CD4-positive, alpha-beta T cell (primary cell): ENCODE results near the gene CHRM4. TPM values are rescaled to one million over a fixed set of nuclear protein-coding genes. Genes with fewer than 3 reads are reported as not detected.
A peak's percentile ranks its signal among the peaks of the same experiment; 100 is the strongest.

ENCODE experiments used
- ATAC-seq: fragments of 200-7000 bp; cut with Tn5 transposase; one replicate; pipeline ENCODE4 v1.10.0; 2022; ENCODE audit warnings: mild to moderate bottlenecking; ENCODE audit not compliant: poor library complexity
- CTCF ChIA-PET: fragments of 350-600 bp; sonication (Branson Sonifier 250); formaldehyde crosslinking; loops from one replicate; lab custom pipeline; 2021; ENCODE audit warnings: antibody characterized with exemption, inconsistent platforms; lab: Charles Lee
- POLR2A ChIA-PET: fragments of 350-600 bp; sonication (Branson Sonifier 250); formaldehyde crosslinking; loops from one replicate; lab custom pipeline; 2021; ENCODE audit warnings: antibody characterized with exemption, inconsistent platforms; lab: Charles Lee
- DNase-seq, 14 experiments: peaks; one replicate each; pipeline ENCODE4 v3.0.0-alpha.2; 2013 to 2020; ENCODE audit warnings: mixed read lengths in 2 of 14
- H3K27ac ChIP-seq, 2 donors: one replicate each; pipeline versions ENCODE4 v1.5.1 to v1.7.0; 2013; ENCODE audit warnings: low read length in 2 of 2, low read depth in 1 of 2, mild to moderate bottlenecking in 1 of 2
- H3K27me3 ChIP-seq, 2 experiments: 1 replicate in 1 of 2; 2 replicates in 1 of 2; pipeline versions ENCODE4 v1.6.1 to v1.7.0; 2013; ENCODE audit warnings: low read length in 2 of 2, control low read depth in 1 of 2, mild to moderate bottlenecking in 1 of 2, moderate library complexity in 1 of 2; ENCODE audit not compliant: insufficient read depth in 2 of 2, control insufficient read depth in 1 of 2
- H3K36me3 ChIP-seq: one replicate; pipeline ENCODE4 v1.6.1; 2013; ENCODE audit warnings: low read length, control low read depth; ENCODE audit not compliant: insufficient read depth
- H3K4me1 ChIP-seq: one replicate; pipeline ENCODE4 v1.6.1; 2013; ENCODE audit warnings: low read length, control low read depth; ENCODE audit not compliant: insufficient read depth
- H3K4me3 ChIP-seq: one replicate; pipeline ENCODE4 v1.5.1; 2013; ENCODE audit warnings: mild to moderate bottlenecking, low read length, moderate library complexity
- H3K9me3 ChIP-seq, 2 experiments: 1 replicate in 1 of 2; 2 replicates in 1 of 2; pipeline versions ENCODE4 v1.6.1 to v1.7.0; 2013; ENCODE audit warnings: low read length in 2 of 2, mild to moderate bottlenecking in 2 of 2, control low read depth in 1 of 2, moderate library complexity in 1 of 2; ENCODE audit not compliant: control insufficient read depth in 1 of 2, insufficient read depth in 1 of 2
- H3K27ac Mint-ChIP-seq: one replicate; pipeline ENCODE4 v1.8.0; 2020; ENCODE audit warnings: mixed read lengths
- H3K27me3 Mint-ChIP-seq: one replicate; pipeline ENCODE4 v1.8.0; 2021; ENCODE audit warnings: mixed read lengths
- H3K36me3 Mint-ChIP-seq: one replicate; pipeline ENCODE4 v1.8.0; 2021; ENCODE audit warnings: low read depth, mixed read lengths
- H3K4me1 Mint-ChIP-seq: one replicate; pipeline ENCODE4 v1.8.0; 2021; ENCODE audit warnings: low read depth, mixed read lengths
- H3K4me3 Mint-ChIP-seq: one replicate; pipeline ENCODE4 v1.8.0; 2020; ENCODE audit warnings: mild to moderate bottlenecking, mixed read lengths
- H3K9me3 Mint-ChIP-seq: one replicate; pipeline ENCODE4 v1.8.0; 2020; ENCODE audit warnings: mixed read lengths
- intact Hi-C, 2 experiments: fragments of 100-400 bp; cut with DNase I in 1 of 2; cut with micrococcal nuclease in 1 of 2; formaldehyde crosslinking; loops; one replicate each; pipeline versions ENCODE4 v1.15.1 to v1.9.0; 2023 to 2025; cut with DNase I, micrococcal nuclease
- total RNA-seq, 174 experiments: library from RNA in 2 of 174; stranded (reverse) in 2 of 174; gene quantifications; one replicate each; pipeline ENCODE4 v1.2.3 and lab custom pipeline; 2021 to 2026
- TF ChIP-seq, protein P1 (sequence below): fragments of 200-600 bp; IDR thresholded peaks from one replicate; pipeline ENCODE4 v1.8.0; 2022; ENCODE audit warnings: antibody characterized with exemption, mild to moderate bottlenecking

CHRM4 gene
- total RNA-seq, 2 experiments from 2014 or later, result 3.2 to 3.7 TPM

DNA sequence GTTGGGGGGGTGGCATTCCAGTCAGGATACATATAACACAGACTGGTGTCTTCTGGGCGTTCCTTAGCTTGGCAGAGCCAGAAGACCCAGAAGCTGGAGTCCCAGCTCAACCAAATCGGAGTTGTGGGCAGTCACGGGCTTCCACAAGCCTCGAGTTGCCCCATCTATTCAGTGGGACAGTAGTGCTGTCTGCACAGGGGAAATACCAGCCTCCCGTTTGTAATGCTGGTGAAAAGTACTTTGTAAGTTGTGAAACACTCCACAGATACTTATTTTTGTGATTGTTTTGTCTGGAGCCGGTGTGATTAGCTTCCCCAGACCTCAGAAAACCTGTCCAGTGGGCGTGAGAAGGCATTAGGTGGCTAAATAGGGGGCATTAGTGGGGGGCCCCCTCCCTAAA lies 30.7 kb downstream of the CHRM4 start:
- Mint-ChIP-seq H3K4me3 (peak overlapping the region; percentile 84), H3K27me3 (no peaks in the 10 kb centered on the region), H3K36me3 (peaks cover 34% of the 10 kb centered on the region), H3K9me3 (no peaks in the 10 kb centered on the region), H3K4me1 (peaks cover 73% of the 10 kb centered on the region), H3K27ac (peak overlapping the region; percentile 91)
- peak overlapping the region; percentile 68 to 81 for H3K27ac ChIP-seq
- no peaks in the 10 kb centered on the region for H3K9me3 ChIP-seq
- peak overlapping the region; percentile 55 for H3K4me3 ChIP-seq
- TF ChIP-seq, protein P1, sequence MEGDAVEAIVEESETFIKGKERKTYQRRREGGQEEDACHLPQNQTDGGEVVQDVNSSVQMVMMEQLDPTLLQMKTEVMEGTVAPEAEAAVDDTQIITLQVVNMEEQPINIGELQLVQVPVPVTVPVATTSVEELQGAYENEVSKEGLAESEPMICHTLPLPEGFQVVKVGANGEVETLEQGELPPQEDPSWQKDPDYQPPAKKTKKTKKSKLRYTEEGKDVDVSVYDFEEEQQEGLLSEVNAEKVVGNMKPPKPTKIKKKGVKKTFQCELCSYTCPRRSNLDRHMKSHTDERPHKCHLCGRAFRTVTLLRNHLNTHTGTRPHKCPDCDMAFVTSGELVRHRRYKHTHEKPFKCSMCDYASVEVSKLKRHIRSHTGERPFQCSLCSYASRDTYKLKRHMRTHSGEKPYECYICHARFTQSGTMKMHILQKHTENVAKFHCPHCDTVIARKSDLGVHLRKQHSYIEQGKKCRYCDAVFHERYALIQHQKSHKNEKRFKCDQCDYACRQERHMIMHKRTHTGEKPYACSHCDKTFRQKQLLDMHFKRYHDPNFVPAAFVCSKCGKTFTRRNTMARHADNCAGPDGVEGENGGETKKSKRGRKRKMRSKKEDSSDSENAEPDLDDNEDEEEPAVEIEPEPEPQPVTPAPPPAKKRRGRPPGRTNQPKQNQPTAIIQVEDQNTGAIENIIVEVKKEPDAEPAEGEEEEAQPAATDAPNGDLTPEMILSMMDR, result no peak
- POLR2A ChIA-PET, result interaction anchor here (1.0 to 2.7 kb wide), 5 partner anchors 9 to 65 kb away, joined by 4 to 26 read pairs (median 8); no protein-coding TSS in a partner anchor
- intact Hi-C loops, result loop anchor here in 1 of 2 experiments (1.0 kb wide), 1 partner anchor 8 kb away; no protein-coding TSS in a partner anchor
- CTCF ChIA-PET, result interaction anchor here (1.4 to 3.4 kb wide), 3 partner anchors 9 to 14 kb away, joined by 3 to 40 read pairs (median 6); partner anchors contain the start of gene DGKZ
- ATAC-seq, result no peak
- H3K27me3 ChIP-seq, result no peaks in the 10 kb centered on the region
- H3K4me1 ChIP-seq, result peaks cover 77% of the 10 kb centered on the region
- DNase-seq, result peak in 1 of 14 experiments; percentile 51
- peaks cover 46% of the 10 kb centered on the region for H3K36me3 ChIP-seq

DNA sequence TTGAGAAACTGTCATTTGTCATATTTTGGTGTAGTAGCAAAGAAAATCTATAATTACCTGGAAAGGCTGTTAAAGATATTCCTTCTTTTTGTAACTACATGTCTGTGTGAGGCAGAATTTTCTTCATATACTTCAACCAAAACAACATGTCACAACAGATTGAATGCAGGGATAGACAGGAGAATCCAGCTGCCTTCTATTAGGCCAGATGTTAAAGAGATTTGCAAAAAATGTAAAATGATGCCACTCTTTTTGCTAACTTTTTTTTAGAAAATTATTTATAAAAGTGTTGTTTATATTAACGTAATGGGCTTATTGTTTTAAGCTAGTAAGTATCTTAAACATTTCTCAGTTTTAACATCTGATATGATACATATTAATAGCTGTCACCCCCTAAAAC lies 31.6 kb downstream of the CHRM4 start:
- ChIA-PET CTCF (interaction anchor here (1.0 to 3.4 kb wide), 3 partner anchors 8 to 12 kb away, joined by 3 to 40 read pairs (median 7); partner anchors contain the start of gene DGKZ), POLR2A (interaction anchor here (0.8 to 2.7 kb wide), 3 partner anchors 8 to 19 kb away, joined by 4 to 26 read pairs (median 22); no protein-coding TSS in a partner anchor)
- H3K36me3 ChIP-seq, result peaks cover 45% of the 10 kb centered on the region
- intact Hi-C loops, result no loop called here
- Mint-ChIP-seq H3K4me1 (peaks cover 64% of the 10 kb centered on the region), H3K9me3 (no peaks in the 10 kb centered on the region), H3K36me3 (peaks cover 32% of the 10 kb centered on the region), H3K27me3 (no peaks in the 10 kb centered on the region), H3K4me3 (peak overlapping the region; percentile 58), H3K27ac (peak overlapping the region; percentile 91)
- DNase-seq, result no peak
- H3K27me3 ChIP-seq, result no peaks in the 10 kb centered on the region
- H3K27ac ChIP-seq, result no peak overlapping the region
- ATAC-seq, result no peak
- no peak overlapping the region for H3K4me3 ChIP-seq
- H3K4me1 ChIP-seq, result peaks cover 78% of the 10 kb centered on the region
- TF ChIP-seq, protein P1, result no peak
- no peaks in the 10 kb centered on the region for H3K9me3 ChIP-seq

DNA sequence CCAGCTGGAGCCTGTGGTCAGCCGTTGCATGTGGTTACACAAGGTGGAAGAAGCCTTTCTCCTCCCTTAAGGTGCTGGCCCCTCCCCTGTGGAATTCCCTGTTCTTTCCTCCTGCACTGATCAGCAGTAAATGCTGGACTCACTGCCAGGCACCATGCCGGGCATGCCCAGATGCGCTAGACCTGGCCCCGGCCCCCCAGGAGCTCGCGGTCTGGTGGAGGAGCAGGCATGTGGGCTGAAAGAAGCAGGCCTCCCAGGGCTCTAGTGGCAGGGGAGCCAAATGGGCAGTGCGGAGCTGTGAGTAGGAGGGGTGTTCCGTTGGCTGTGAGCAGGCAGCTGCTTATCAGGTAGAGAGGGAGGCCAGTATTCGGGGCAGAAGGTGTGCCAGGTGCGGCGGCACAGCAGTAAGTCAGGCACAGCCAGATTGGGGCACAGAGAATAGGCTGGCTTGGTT lies 34.1 kb downstream of the CHRM4 start:
- Histone ChIP-seq H3K4me3 (no peak overlapping the region), H3K36me3 (peaks cover 38% of the 10 kb centered on the region), H3K4me1 (peaks cover 79% of the 10 kb centered on the region), H3K9me3 (no peaks in the 10 kb centered on the region), H3K27me3 (no peaks in the 10 kb centered on the region), H3K27ac (peak overlapping the region; percentile 3 to 27)
- ChIA-PET POLR2A (interaction anchor here (2.0 to 2.2 kb wide), 2 partner anchors 8 to 10 kb away, joined by 6 to 10 read pairs; partner anchors contain the start of gene DGKZ), CTCF (interaction anchor here (1.2 to 1.3 kb wide), 2 partner anchors 9 to 11 kb away, joined by 3 to 7 read pairs; partner anchors contain the start of gene DGKZ)
- TF ChIP-seq, protein P1, result no peak
- intact Hi-C loops, result no loop called here
- Mint-ChIP-seq H3K4me1 (peaks cover 70% of the 10 kb centered on the region), H3K27ac (peak overlapping the region; percentile 73), H3K9me3 (no peaks in the 10 kb centered on the region), H3K36me3 (peaks cover 39% of the 10 kb centered on the region), H3K4me3 (no peak overlapping the region), H3K27me3 (no peaks in the 10 kb centered on the region)
- no peak for DNase-seq
- no peak for ATAC-seq
